AG04450 (cell line): ENCODE measurements around the gene JTB. TPM values are rescaled to one million over a fixed set of nuclear protein-coding genes. Genes with fewer than 3 reads are reported as not detected.

Experiments used
- CTCF ChIA-PET: fragments of 300-600, 350-600 bp; formaldehyde crosslinking; extraction: SDS; loops from one replicate; lab custom pipeline; 2022; ENCODE audit warnings: antibody characterized with exemption, inconsistent platforms; lab: Charles Lee
- POLR2A ChIA-PET: fragments of 350-600 bp; formaldehyde crosslinking; extraction: SDS; loops from one replicate; lab custom pipeline; 2021; ENCODE audit warnings: antibody characterized with exemption, inconsistent platforms; lab: Yijun Ruan, JAX
- DNase-seq: peaks from one replicate; pipeline ENCODE4 v3.0.0-alpha.2; 2011; ENCODE audit warnings: low read depth, low spot score
- H3K27ac ChIP-seq: one replicate; pipeline ENCODE4 v1.5.1; 2012; ENCODE audit warnings: low read depth, low read length, control low read depth
- H3K27me3 ChIP-seq: one replicate; pipeline ENCODE4 v1.6.0; 2012; ENCODE audit warnings: low read length; ENCODE audit not compliant: control insufficient read depth, insufficient read depth
- H3K4me3 ChIP-seq: 2 replicates; pipeline ENCODE4 v1.5.1; 2011; ENCODE audit warnings: mild to moderate bottlenecking, low read depth, low read length, control low read depth
- H3K9me3 ChIP-seq: 2 replicates; pipeline ENCODE4 v1.5.1; 2012; ENCODE audit warnings: low read length; ENCODE audit not compliant: control insufficient read depth, insufficient read depth
- polyA plus RNA-seq: library from polyadenylated mRNA; depleted of rRNA; stranded (reverse); fragments of >200 nt; gene quantifications from 2 replicates; pipeline ENCODE4 v1.2.3, GENCODE V29; 2011
- TF ChIP-seq, protein P1 (sequence below): IDR thresholded peaks from 2 replicates; pipeline ENCODE4 v1.5.1; 2011; ENCODE audit warnings: low read depth, low read length, control low read depth, inconsistent platforms

JTB gene
- polyA plus RNA-seq, 1 experiment: 160 TPM

DNA sequence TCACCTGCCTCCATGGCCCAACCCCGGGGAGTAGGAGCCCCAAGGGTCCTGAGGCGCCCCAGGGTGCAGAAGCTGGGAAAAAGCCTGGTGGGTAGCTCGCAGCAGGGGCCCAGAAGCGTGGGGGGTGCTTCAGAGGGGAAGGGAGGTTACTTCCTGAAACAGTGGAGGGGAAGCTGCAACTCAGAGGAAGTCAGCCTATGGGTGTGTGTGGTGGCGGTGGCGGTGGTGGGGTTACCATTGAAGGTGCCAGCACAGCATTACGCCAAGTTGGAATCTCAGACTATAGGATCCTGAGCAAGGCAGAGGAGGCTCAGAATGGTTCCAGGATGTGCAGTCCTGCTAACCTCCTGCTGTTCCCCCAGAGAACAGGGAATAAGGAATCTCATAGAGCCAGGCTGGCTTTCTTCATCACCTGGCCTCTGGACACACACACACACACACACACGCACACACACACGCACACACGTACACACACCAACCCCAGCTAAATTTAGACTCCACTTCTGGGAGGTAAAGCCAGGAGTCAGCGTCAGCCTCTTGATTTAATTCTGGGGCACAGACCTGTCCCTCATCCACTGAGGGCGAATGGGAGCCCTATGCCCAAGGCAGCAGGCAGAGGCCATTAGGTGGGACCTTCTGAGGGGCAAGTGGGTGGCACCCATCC is 32.2 kb downstream of the JTB start:
- CTCF ChIA-PET: interaction anchor here (1.3 to 3.8 kb wide), 3 partner anchors 9 to 147 kb away, joined by 3 to 19 read pairs (median 7); no protein-coding TSS in a partner anchor
- TF ChIP-seq, protein P1, sequence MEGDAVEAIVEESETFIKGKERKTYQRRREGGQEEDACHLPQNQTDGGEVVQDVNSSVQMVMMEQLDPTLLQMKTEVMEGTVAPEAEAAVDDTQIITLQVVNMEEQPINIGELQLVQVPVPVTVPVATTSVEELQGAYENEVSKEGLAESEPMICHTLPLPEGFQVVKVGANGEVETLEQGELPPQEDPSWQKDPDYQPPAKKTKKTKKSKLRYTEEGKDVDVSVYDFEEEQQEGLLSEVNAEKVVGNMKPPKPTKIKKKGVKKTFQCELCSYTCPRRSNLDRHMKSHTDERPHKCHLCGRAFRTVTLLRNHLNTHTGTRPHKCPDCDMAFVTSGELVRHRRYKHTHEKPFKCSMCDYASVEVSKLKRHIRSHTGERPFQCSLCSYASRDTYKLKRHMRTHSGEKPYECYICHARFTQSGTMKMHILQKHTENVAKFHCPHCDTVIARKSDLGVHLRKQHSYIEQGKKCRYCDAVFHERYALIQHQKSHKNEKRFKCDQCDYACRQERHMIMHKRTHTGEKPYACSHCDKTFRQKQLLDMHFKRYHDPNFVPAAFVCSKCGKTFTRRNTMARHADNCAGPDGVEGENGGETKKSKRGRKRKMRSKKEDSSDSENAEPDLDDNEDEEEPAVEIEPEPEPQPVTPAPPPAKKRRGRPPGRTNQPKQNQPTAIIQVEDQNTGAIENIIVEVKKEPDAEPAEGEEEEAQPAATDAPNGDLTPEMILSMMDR: no peak
- no peaks in the 10 kb centered on the region; the same call in 1 of the 2 replicates for H3K9me3 ChIP-seq
- H3K27ac ChIP-seq: peak overlapping the region; percentile 61
- peak overlapping the region; percentile 86 for H3K4me3 ChIP-seq
- POLR2A ChIA-PET: interaction anchor here (0.8 to 2.6 kb wide), 7 partner anchors 11 to 45 kb away, joined by 3 to 19 read pairs (median 7); partner anchors contain the start of genes CREB3L4, CRTC2, JTB and RPS27
- H3K27me3 ChIP-seq: no peaks in the 10 kb centered on the region
- no peak for DNase-seq

DNA sequence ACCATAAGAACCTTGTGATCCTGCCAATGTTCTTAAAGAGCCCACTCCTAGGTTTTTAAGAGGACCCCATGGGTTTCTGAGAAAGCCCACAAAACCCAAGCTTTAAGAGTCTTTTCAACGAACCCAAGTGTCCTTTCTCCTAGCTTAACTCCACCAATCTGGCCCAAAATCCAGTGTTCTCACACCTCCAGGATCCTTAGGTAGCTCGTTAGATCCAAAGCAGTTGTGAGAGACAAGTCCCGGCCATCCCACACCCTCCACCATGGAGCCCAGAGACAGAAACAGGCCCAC is 32.7 kb downstream of the JTB start:
- Histone ChIP-seq H3K4me3 (peak overlapping the region; percentile 86), H3K27me3 (no peaks in the 10 kb centered on the region), H3K27ac (no peak overlapping the region), H3K9me3 (no peaks in the 10 kb centered on the region; the same call in 1 of the 2 replicates)
- TF ChIP-seq, protein P1: no peak
- ChIA-PET CTCF (interaction anchor here (1.3 to 3.8 kb wide), 3 partner anchors 42 to 147 kb away, joined by 3 to 19 read pairs (median 6); partner anchors contain the start of gene RAB13), POLR2A (interaction anchor here (0.7 to 2.6 kb wide), 3 partner anchors 11 to 46 kb away, joined by 3 to 11 read pairs (median 8); partner anchors contain the start of genes CREB3L4 and RPS27)
- no peak for DNase-seq

DNA sequence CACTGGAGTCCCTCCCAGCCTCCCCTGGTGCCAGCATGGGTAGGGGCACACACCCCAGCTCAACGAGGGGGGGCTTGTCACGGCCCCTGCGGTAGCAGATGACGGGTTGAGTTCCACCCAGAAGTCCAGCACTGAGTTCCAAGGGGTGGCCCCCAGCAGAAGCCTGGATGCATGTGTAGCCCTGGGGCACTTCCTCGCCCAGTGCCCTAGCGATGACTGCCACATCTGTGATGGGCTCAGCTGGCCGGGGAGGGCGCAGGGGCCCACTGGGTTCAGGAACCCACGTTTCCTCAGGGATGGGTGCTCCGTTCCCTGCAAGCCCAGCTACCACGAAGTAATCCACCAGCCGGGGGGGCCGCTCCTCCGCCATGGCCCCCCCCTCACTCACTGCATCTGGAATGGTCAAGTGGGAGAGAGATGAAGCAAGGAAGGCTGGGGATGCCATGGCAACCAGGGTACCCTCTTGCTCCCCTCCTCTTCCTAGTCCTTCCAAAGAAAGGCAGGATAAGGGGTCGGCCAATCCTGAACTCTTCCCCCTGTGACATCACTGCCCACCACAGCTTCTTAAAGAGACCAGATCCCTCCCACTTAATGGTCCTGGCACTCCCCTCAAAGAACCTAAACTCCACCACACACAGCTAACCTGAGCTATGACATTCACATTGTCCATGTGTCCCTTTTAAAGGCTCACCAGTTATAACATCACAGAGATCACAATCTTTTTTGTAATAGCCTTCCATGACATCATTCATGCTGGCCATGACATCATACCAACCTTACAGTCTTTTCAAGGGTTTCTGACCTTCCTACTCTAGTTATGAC is 33.3 kb downstream of the JTB start:
- Histone ChIP-seq H3K27ac (no peak overlapping the region), H3K27me3 (no peaks in the 10 kb centered on the region), H3K4me3 (no peak overlapping the region), H3K9me3 (no peaks in the 10 kb centered on the region; the same call in 1 of the 2 replicates)
- DNase-seq: no peak
- CTCF ChIA-PET: interaction anchor here (1.3 to 3.8 kb wide), 3 partner anchors 42 to 146 kb away, joined by 3 to 19 read pairs (median 6); partner anchors contain the start of gene RAB13
- POLR2A ChIA-PET: interaction anchor here (0.7 to 2.6 kb wide), 6 partner anchors 12 to 217 kb away, joined by 3 to 11 read pairs (median 6); partner anchors contain the start of genes CREB3L4, RPS27 and SLC39A1
- TF ChIP-seq, protein P1: no peak

DNA sequence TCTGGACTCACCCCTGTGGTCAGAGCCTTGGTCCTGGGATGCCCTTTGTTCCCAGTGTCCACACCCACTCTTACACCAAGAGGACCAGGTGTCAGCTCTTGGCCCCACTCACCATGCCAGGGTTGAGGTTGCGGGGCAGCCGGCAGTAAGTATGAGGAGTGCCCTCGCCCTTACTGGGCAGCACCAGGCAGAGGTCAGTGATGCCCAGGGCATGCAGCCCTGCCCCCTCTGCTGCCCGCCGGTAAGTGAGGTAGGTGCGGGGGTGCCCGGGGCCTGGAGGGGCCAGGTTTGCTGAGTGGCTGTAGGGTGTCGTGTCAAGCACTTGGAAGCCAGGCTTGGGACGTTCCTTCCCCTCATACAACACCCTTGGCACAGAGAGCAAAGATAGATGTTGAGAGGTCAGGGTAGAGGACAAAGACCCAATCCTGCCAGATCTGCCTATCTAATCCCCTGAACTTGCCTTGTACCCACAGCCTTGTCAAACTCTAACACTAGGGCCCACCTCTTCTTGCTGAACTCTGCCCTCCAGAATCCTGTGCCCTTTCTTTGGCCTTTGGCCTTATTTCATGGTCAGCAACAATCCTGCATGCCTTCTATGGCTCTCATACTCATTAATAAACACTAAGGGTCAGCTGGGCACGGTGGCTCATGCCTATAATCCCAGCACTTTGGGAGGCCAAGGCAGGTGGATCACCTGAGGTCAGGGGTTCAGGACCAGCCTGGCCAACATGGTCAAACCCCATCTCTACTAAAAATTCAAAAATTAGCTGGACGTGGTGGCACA is 34.5 kb downstream of the JTB start:
- Histone ChIP-seq H3K9me3 (no peaks in the 10 kb centered on the region; the same call in 1 of the 2 replicates), H3K27me3 (no peaks in the 10 kb centered on the region), H3K27ac (no peak overlapping the region), H3K4me3 (no peak overlapping the region)
- no peak for DNase-seq
- ChIA-PET POLR2A (interaction anchor here (0.7 kb wide), 1 partner anchor 298 kb away, joined by 3 read pairs; no protein-coding TSS in a partner anchor), CTCF (no interaction called here)
- TF ChIP-seq, protein P1: no peak
